ENCODE results near the gene TNFRSF8. TPM values are rescaled to one million over a fixed set of nuclear protein-coding genes. Genes with fewer than 3 reads are reported as not detected.

The TNFRSF8 gene
- polyA plus RNA-seq, 4 donors: 0.43 to 0.80 (median 0.60) TPM

DNA sequence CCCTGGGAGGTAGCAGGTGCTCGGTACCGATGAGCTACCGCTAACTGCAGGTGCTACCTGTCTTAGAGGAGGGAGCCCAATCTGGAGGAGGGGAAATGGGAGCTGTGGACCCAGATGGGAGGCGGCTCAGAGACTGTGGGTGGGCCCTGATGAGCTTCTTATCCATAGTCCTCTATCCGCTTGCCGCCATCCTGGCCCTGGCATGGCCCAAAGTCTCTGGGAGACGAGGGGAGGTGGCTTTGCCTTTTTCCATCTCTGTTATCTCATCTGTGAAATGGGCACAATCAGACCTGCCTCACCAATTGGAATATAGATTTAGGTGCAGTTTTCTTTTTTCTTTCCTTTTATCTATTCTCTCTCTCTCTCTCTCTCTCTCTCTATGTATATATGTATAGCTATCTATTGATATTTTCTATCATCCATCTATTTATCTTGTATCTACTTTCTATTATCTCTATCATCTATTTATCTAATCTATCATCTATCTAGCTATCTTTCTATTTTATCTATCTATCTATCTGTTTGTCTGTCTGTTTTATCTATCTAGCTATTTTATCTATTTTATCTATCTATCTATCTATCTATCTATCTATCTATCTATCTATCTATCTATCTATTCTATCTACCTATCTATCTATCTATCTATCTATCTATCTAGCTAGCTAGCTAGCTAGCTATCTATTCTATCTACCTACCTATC lies 120.1 kb downstream of the TNFRSF8 start:
- no peak for DNase-seq (ENCODE audit: low read depth in 4 of 4, low spot score in 3 of 4)

GRCh38 chr1:12184008-12184681 lies 121.0 kb downstream of the TNFRSF8 start:
- DNase-seq (ENCODE audit: low read depth in 4 of 4, low spot score in 3 of 4): peak in 1 of 4 donors; percentile 36

DNA sequence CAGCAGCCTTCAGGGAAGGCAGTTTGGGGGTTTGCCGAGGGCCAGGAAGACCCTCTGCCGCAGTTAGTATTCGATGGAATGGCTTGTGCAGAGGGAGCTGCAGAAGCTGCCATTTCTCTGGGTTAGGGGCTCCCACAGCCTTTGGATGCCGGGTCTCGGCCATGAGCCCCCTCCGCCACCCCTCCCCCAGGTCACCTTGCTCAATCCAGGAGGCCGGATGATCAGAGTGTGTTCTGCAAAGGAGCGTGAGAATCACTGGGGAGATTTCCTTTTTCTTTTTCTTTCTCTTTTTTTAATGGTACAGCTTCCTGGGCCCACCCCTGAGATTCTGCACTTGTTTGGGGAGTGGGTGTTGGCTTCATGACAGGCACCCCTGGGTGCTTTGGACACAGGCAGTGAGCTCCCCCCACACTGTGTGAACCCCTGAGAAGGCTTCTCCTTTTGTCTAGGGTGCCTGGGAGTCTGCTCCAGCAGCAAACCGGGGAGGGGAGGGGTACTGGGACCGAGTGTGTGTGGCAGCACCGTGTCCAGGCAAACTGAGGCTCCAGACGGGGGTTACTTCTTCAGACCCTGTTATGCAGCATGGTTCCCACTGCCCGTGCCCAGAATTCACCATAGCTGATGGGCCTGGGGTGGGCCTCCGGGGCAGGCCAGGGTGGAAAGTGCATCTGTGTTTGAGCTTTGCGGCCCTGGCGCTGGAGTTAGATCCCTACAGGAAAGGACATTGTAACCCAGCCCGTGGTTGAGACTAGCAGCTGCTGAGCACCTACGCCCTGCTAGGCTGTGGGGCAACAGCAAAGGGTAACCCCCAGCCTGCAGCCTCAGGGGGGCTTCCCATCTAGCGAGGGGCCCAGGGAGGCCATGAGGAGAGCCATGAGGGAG lies 122.2 kb downstream of the TNFRSF8 start:
- DNase-seq (ENCODE audit: low read depth in 4 of 4, low spot score in 3 of 4): no peak

GRCh38 chr1:12185918-12186678 lies 123.0 kb downstream of the TNFRSF8 start:
- no peak for DNase-seq (ENCODE audit: low read depth in 4 of 4, low spot score in 3 of 4)

DNA sequence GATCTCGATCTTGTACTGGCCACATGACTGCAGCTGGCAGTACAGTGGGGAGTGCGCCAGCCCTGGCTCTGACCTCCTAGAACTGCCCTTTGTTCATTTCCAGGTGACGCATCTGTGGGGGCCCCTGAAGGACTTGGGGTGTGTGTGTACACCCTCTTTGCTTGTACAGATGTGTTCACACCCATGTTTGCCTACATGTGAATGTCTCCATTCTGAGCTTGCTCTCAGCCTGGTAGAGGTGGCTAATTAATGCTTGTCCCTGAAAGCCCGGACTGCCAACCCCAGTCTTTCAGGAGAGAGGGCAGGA lies 123.5 kb downstream of the TNFRSF8 start:
- DNase-seq (ENCODE audit: low read depth in 4 of 4, low spot score in 3 of 4): no peak

- DNase-seq (ENCODE audit: low read depth in 4 of 4, low spot score in 3 of 4): no peak
These were observed 125.0 kb downstream of the TNFRSF8 start for GRCh38 chr1:12188115-12188514.

- DNase-seq (ENCODE audit: low read depth in 4 of 4, low spot score in 3 of 4): no peak
These were observed 125.7 kb downstream of the TNFRSF8 start for GRCh38 chr1:12188657-12189327.

DNA sequence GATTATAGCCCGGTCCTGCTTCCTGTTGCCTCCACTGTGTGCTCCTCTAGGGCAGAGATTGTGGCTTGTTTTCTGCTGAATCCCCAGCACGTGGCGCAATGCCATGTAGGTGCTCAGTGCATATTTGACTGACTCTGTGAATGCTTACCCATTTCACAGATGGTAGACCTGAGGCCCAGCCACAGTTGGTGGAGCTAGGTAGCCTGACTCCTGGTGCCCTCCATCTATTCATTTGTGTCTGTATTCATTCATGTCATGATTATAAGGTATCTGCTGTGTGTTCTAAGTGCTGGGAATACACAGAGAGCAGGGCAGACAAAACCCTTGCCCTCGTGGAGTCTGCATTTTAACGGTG lies 126.2 kb downstream of the TNFRSF8 start:
- no peak for DNase-seq (ENCODE audit: low read depth in 4 of 4, low spot score in 3 of 4)

DNA sequence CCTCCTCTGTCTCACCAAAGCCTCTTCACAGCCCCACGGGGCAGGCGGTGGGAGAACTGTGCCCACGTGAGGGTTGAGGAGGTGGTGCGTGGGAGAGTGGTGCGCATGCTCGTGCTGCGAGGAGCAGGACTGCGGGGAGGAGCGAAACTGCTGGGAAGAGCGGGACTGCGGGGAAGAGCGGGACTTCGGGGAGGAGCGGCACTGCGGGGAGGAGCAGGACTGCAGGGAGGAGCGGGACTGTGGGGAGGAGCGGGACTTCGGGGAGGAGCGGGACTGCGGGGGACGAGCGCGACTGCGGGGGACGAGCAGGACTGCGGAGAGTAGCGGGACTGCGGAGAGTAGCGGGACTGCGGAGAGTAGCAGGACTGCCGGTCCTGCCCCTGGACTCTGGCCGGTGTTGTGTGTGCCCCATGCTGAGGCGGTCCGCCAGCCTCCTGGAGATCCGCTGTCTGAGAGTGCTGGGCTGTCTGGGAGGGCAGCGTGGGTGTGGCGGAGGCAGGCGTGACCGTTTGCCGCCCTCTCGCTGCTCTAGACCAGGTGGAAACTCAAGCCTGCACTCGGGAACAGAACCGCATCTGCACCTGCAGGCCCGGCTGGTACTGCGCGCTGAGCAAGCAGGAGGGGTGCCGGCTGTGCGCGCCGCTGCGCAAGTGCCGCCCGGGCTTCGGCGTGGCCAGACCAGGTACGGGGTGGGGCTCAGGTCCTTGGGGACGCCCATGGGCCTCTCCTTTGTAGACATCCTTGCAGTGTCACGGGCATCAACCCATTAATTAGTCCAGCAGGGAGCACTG lies 128.3 kb downstream of the TNFRSF8 start:
- DNase-seq (ENCODE audit: low read depth in 4 of 4, low spot score in 3 of 4): no peak

Other genes with a start within 250 kb of the TNFRSF8 start
- gene NPPA, start 215.5 kb upstream of the TNFRSF8 start, polyA plus RNA-seq (ENCODE audit: insufficient read length in 4 of 4): under 1 TPM in 3 of 4 donors, not detected in 1; 0.22 to 0.44 (median 0.24) TPM
- under 1 TPM in 1 of 4 donors, not detected in 3; 0.10 TPM for gene NPPB, start 204.4 kb upstream of the TNFRSF8 start, polyA plus RNA-seq (ENCODE audit: insufficient read length in 4 of 4)
- 10 to 100 TPM; 39.6 to 55.3 (median 43.2) TPM for gene KIAA2013, start 136.9 kb upstream of the TNFRSF8 start, polyA plus RNA-seq (ENCODE audit: insufficient read length in 4 of 4)
- gene PLOD1, start 128.6 kb upstream of the TNFRSF8 start, polyA plus RNA-seq (ENCODE audit: insufficient read length in 4 of 4): 100 to 1,000 TPM in 1 of 4 donors, 10 to 100 TPM in 3; 93.5 to 117 (median 96.5) TPM
- 10 to 100 TPM; 62.2 to 77.5 (median 70.5) TPM for gene MFN2, start 82.9 kb upstream of the TNFRSF8 start, polyA plus RNA-seq (ENCODE audit: insufficient read length in 4 of 4)
- gene MIIP, start 43.8 kb upstream of the TNFRSF8 start, polyA plus RNA-seq (ENCODE audit: insufficient read length in 4 of 4): 10 to 100 TPM; 20.1 to 34.2 (median 21.9) TPM
- 1 to 10 TPM; 6.3 to 8.6 (median 6.5) TPM for gene TNFRSF1B, start 103.7 kb downstream of the TNFRSF8 start, polyA plus RNA-seq (ENCODE audit: insufficient read length in 4 of 4)
- 10 to 100 TPM; 24.2 to 27.8 (median 26.3) TPM for gene VPS13D, start 166.7 kb downstream of the TNFRSF8 start, polyA plus RNA-seq (ENCODE audit: insufficient read length in 4 of 4)